Activated gamma-delta T cell treated with Interleukin-2 at 50 U/mL for 16 hours (primary cell): ENCODE measurements around the gene DNAJC2.

Experiments
- DNase-seq: peaks from one replicate; pipeline ENCODE4 v3.0.0-alpha.2; 2020

The DNAJC2 gene

DNA sequence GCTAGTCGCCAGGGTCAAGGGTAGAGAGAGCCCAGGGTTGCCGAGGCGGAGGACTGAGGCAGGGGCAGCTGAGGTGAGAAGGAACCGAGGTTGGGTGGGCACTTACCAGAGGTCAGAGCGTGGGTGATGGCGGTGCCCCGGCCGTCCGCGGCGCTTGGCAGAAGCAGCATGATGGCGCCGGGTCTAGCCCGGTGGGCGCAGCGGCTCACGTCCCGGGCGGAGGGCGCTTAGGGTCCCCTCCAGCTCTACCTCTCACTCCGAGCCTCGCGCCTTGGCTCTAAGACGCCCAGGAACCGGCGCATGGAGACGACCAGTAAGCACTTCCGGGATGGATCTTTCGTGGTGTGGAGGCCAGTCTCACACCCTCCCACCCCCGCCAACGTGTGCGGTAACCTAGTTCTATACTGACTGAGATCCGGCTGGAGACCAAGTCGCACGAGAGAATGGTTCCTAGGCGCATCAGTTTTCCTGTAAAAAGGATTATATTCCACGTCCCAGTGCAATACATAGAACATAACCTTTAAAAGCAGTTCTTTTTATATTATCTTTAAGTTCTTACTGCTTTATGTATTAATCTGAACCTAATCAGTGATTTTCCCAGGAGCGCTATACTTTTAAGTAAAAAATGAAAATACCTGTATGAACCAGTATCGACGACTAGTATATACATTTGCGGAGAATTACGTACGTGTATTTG lies at the start of gene DNAJC2:
Gene DNAJC2, minus strand, starts transcription at position 315 of the 697 bp plus-strand sequence. Its CDS starts 145 bp downstream, at position 170.
- peak; percentile 82 for DNase-seq

DNA sequence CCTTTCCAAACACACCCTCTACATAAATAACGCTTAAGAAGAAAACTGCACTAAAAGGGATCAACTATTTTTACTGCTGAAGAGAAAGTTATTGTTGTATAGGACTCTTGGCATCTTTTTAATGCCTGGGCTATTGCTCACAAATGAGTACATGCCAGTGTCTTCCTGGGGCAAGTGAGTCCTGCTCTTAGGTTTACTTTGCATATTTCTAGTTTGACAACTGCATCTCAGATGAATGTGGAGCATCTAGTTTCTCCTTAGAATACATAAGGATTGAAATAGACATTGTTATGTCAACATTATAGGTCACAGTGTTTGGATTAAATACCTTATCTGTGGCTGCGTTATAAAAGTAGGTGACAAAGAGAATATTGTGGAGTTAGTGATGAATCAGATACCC lies 47.4 kb upstream of the DNAJC2 start:
- no peak for DNase-seq

DNA sequence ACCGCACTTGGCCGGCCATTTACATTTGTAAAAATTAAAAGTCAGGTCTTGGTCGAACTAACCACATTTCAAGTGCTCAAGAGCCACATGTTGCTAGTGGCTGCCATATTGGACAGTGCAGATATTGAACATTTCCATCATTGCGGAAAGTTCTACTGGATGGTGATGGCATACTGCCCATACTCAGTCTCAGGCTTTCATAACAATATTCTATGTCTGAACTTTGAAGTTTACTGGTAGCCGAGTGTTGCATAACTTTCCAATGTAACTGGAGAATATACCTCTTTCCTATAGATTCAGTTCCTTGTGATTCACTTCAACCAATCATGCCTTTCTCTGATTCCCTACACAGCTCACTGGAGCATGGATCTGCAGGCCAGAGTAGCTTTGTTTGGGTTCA lies 46.6 kb upstream of the DNAJC2 start:
- no peak for DNase-seq

DNA sequence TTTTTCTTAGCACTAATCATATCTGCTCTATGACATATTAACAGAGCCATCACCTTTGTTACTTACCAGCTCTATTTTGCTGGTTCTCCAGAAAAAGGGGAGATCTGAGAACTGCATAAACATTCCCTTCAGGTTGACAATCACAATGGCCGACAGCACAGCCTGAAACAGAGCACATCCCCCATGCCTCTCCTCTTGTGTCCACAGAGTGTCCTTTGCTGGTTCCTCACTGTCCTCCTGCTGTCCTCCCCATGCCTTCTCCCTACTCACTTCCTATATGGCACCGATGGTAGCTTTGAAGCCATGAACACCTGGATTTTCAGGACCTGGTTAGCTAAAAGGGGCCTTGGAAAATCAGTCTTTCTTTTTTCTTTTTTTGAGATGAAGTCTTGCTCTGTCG lies 44.7 kb upstream of the DNAJC2 start:
- no peak for DNase-seq

GRCh38 chr7:103388469-103389140 lies 44.0 kb upstream of the DNAJC2 start:
- no peak for DNase-seq

- DNase-seq: no peak
These were observed 42.7 kb upstream of the DNAJC2 start for GRCh38 chr7:103387242-103387641.

DNA sequence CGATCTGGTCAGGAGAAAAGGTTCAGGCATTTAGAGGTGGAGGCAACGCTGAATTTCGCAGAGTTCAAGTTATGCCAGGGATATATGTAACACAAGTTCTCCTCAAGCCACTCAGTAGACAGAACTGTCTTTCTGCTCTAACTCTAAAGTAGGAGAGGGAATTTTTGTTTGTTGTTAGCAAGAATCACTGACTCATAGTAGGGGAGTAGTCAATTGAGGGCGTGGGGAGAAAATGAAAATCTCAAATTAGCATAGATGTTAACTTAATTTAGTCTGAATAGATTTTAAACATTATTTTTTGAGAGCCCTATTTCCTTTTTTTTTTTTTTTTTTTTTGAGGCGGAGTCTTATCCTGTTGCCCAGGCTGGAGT lies 37.5 kb upstream of the DNAJC2 start:
- no peak for DNase-seq

DNA sequence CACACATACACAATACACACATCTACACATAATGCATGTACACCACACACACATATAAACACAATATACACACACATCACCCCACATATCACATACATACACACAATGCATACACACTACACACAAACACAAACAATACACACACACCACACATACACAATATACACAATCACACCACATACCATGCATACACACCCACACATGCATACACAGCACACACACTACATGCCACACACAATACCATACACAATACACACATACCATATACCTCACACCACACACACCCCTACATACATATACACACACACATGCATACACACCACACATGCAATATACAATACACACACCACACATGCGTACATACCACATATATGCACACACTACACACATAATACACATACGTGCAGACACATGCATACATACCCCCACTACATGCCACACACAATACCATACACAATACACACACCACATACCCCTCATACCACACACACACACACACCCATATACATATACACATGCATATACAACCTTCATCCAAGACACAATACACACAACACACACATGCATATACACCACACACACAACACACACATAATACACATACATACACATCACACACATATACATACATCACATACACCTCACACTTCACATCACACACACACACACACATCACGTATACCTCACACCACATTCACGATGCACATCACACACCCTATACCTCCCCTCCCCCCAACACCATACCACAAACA lies 36.9 kb upstream of the DNAJC2 start:
- DNase-seq: no peak

DNA sequence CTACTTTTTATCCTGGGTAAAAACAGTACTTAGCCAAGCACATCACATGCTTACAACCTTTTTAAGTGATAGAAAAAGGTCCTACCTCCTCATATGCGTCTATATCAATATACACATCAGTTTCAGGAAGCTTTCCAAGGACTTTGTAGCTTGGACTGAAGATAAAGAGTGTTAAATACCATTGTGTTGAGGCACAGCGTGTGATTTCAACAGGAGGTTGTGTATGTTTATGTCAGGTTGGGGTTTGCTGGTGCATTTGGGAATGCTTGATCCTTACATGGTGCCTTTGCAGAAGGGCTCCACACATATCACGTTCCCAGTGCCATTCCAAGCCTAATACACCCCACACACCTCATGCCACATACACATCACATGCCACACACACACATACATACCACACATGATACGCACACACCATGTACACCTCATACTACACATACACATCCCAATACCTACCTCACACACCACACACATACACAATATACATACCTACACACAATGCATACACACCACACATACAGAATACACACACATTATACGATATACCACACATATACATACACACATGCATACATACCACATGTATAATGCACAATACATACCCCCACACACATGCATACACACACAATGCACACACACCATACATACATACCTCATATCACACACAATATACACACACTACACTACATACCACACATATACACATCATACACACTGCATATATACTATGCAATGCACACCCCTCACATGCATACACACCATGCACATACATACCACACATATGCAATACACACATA lies 36.0 kb upstream of the DNAJC2 start:
- no peak for DNase-seq

GRCh38 chr7:103379270-103379975 lies 34.9 kb upstream of the DNAJC2 start:
- no peak for DNase-seq

GRCh38 chr7:103373866-103374643 lies 29.5 kb upstream of the DNAJC2 start:
- no peak for DNase-seq

- no peak for DNase-seq
These were observed 24.9 kb upstream of the DNAJC2 start for GRCh38 chr7:103369432-103369831.

DNA sequence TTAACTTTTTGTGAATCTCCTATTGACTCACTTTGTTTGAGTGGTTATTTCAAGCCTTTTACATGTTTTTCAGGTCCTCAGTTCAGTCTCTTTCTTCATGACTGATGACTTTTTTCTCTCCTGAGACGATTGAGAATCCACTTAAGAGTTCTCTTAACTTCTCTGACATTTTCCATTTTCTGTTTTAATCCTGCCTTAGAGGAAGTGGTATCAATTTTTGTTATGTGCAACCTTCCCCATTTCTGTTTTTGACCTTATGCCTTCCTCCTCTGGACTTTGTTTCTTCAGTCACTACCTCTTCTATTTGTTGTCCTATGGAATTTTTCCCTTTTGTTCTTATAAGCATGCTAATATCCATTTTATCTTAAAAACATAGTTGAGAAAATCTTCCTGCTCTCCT lies 5.2 kb upstream of the DNAJC2 start:
- no peak for DNase-seq

- no peak for DNase-seq
These were observed 4.4 kb upstream of the DNAJC2 start for GRCh38 chr7:103348959-103349358.

GRCh38 chr7:103348452-103348851 lies 3.9 kb upstream of the DNAJC2 start:
- no peak for DNase-seq

- DNase-seq: peak; percentile 84
These were observed 3.1 kb upstream of the DNAJC2 start, which contains the start of gene PSMC2 for GRCh38 chr7:103347507-103348267. Gene PSMC2, plus strand, starts transcription at chr7:103347643. Its CDS starts 69 bp downstream, at chr7:103347712.

DNA sequence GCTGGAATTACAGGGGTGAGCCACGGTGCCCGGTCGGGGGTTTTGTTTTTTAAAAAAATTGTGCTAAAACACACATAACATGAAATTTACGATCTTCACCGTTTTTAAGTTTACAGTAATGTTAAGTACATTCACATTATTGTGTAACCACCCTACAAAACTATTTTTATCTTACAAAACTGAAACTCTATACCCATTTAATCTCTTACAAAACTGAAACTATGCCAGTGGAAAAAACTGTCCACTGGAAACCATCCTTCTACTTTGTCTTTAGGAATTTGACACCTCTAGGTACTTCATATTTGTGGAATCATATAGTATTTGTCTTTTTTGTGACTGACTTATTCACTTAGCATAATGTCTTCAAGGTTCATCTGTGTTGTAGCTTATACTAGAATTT lies 1.8 kb upstream of the DNAJC2 start:
- DNase-seq: no peak

DNA sequence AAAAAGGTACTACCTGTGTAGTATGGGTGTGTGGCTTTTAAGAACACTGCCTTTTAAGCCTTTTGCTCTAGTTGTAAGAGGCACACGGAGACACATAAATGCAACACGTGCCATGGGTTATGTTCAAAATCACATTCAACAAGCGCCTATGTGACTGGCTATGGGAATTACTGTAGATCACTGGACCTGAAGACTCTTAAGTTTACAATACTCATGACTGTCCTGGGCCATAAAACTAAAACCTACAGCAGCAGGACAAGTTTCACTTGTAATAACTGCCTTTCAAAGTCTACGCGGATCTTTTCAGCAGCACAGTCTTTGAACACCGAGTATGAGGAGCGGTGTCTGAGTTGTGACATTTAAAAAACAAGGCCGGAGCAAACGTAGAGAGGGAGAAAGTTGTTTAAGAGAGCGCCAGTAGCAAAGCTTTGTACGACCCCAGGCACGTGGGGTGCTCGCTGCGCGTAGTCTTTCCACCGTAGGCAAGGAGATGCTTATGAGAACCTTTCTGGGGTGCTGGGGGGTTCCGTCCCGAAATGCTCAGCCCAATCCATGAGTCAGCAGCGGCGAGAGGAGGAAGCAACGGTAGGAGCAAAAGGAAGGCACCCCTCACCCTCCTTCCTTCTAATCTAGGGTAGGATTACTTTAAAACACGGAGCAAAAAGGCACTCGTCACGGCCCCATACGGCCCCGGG lies 662 bp downstream of the DNAJC2 start:
- peak; percentile 19 for DNase-seq

GRCh38 chr7:103343332-103343731 lies 1.2 kb downstream of the DNAJC2 start:
- DNase-seq: no peak

GRCh38 chr7:103341466-103341865 lies 3.1 kb downstream of the DNAJC2 start:
- no peak for DNase-seq
